Upper lobe of right lung (tissue), 1 donor: ENCODE data around the gene PGBD5. TPM values are rescaled to one million over a fixed set of nuclear protein-coding genes. Genes with fewer than 3 reads are reported as not detected.

Experiments
- ATAC-seq: fragments of 200-7000 bp; cut with Tn5 transposase; one replicate; pipeline ENCODE4 v1.9.1; 2020; ENCODE audit warnings: mild to moderate bottlenecking, moderate library complexity
- DNase-seq: peaks from one replicate; pipeline ENCODE4 v3.0.0-alpha.2; 2020
- H3K27ac ChIP-seq: fragments of 200-600 bp; one replicate; pipeline ENCODE4 v1.8.0; 2022
- H3K27me3 ChIP-seq: fragments of 200-600 bp; one replicate; pipeline ENCODE4 v1.8.0; 2022; ENCODE audit warnings: mild to moderate bottlenecking
- H3K36me3 ChIP-seq: fragments of 200-600 bp; one replicate; pipeline ENCODE4 v1.8.0; 2022
- H3K4me1 ChIP-seq: fragments of 200-600 bp; one replicate; pipeline ENCODE4 v1.8.0; 2022
- H3K4me3 ChIP-seq: fragments of 200-600 bp; one replicate; pipeline ENCODE4 v1.8.0; 2022; ENCODE audit warnings: mild to moderate bottlenecking
- H3K9me3 ChIP-seq: fragments of 200-600 bp; one replicate; pipeline ENCODE4 v1.8.0; 2022
- intact Hi-C: fragments of 100-400 bp; cut with DNase I; formaldehyde crosslinking; loops from one replicate; pipeline ENCODE4 v1.11.0; 2022
- total RNA-seq: library from RNA; stranded (reverse); fragmentation: NEBNext Ultra II Directional; extraction: Animal tissue kit (Norgen Biotek cat#: 25700); gene quantifications from one replicate; pipeline ENCODE4 v1.2.1, GENCODE V29; 2021
- TF ChIP-seq, protein P1 (sequence below): fragments of 200-600 bp; IDR thresholded peaks from one replicate; pipeline ENCODE4 v1.8.0; 2022; ENCODE audit warnings: antibody characterized with exemption
- donor health status: DM: no; HTN: yes; CAD: no; lungs with severe emphysema.

PGBD5 gene
- total RNA-seq, 1 donor from 2014 or later = 5.1 TPM

DNA sequence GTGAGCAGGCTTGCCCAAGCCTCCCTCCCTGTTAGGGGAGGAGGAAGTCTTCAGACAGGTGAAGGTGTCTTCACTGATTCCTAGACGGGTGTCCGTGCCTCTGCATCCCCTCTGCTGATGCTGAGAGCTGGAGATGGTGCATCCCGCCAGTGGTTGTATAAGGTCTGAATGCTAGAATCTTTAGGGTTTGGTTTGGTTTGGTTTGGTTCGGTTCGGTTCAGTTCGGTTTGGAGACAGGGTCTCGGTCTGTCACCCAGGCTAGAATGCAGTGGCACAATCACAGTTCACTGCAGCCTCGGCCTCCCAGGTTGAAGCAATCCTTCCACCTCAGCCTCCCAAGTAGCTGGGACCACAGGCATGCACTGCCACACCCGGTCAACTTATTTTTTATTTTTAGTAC, 153.6 kb downstream of the PGBD5 start:
- ATAC-seq (no peak), DNase-seq (no peak)
- no peaks in the 10 kb centered on the region for H3K9me3 ChIP-seq
- H3K4me3 ChIP-seq = no peak overlapping the region
- TF ChIP-seq, protein P1, sequence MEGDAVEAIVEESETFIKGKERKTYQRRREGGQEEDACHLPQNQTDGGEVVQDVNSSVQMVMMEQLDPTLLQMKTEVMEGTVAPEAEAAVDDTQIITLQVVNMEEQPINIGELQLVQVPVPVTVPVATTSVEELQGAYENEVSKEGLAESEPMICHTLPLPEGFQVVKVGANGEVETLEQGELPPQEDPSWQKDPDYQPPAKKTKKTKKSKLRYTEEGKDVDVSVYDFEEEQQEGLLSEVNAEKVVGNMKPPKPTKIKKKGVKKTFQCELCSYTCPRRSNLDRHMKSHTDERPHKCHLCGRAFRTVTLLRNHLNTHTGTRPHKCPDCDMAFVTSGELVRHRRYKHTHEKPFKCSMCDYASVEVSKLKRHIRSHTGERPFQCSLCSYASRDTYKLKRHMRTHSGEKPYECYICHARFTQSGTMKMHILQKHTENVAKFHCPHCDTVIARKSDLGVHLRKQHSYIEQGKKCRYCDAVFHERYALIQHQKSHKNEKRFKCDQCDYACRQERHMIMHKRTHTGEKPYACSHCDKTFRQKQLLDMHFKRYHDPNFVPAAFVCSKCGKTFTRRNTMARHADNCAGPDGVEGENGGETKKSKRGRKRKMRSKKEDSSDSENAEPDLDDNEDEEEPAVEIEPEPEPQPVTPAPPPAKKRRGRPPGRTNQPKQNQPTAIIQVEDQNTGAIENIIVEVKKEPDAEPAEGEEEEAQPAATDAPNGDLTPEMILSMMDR = no peak
- peaks cover 36% of the 10 kb centered on the region for H3K36me3 ChIP-seq
- H3K27me3 ChIP-seq = no peaks in the 10 kb centered on the region
- H3K27ac ChIP-seq = no peak overlapping the region
- intact Hi-C loops = no loop called here
- H3K4me1 ChIP-seq = peaks cover 26% of the 10 kb centered on the region

DNA sequence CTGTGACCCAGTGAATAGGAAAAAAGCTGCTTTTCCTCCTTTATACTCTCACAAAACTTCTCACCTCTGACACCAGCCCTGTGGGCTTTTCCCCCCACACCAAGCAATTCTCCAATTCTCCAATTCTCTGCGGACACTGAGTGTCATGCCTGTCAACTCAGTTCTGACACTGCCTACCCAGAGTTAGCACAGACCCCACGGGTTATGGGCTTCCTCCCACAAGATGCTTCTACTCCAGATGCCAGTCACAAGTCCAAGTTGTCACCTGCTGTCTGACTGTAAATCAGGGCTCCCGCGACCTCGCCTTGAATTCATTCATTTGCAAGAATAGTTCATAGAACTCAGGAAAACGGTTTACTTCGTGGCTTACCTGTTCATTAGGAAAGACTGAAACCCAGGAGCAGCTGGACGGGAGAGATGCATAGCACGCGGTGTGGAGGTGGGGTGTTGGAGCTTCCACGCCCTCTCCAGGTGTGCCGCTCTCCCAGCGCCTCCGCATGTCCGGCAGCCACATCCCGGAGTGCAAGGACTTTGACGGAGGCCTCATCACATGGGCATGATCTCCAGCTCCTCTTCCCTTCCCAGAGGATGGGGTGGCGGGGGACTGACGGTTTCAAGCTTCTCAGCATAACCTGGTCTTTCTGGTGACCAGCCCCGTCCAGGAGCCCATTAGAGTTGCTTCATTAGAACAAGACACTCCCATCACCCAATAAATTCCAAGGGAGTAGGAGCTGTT, 154.7 kb downstream of the PGBD5 start:
- intact Hi-C loops = no loop called here
- TF ChIP-seq, protein P1 = no peak
- peaks cover 25% of the 10 kb centered on the region for H3K36me3 ChIP-seq
- no peak for ATAC-seq
- peak; percentile 38 for DNase-seq
- no peak overlapping the region for H3K4me3 ChIP-seq
- no peaks in the 10 kb centered on the region for H3K9me3 ChIP-seq
- H3K27ac ChIP-seq = peak overlapping the region; percentile 11
- H3K27me3 ChIP-seq = no peaks in the 10 kb centered on the region
- peaks cover 26% of the 10 kb centered on the region for H3K4me1 ChIP-seq

DNA sequence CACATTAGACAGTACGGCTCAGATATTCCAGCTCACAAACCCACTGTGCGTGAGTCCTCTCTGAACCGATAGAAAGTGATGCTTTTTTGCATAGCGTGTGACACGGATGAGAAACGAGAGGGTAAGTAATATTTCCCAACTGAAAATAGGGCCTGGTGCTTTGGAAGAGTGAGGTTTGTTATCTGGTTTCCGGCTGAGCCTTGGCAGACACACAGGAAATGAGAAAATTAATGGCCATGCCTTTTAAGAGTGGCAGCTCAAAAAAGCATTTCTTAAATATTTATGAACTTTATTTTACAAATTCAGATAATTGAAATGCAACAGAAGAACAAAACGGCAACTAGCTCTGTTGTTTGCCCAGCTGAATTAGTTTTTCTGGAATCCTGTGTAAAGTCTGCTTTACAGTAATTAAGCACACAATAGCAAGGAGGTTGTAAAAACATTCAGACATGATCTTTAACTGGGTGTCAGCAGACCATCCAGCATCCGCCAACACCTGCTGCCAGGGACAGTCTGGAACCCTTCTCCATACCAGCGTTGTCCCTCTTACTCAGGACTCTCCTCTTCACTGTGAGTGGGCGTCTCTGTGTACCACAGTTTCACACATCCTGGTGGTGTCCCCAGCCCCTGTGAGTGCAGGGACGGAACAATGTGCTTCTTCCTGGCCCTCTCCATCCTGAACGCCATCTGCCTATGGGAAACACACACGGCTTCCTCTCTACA, 155.4 kb downstream of the PGBD5 start:
- Histone ChIP-seq H3K27ac (peak overlapping the region; percentile 11), H3K4me1 (peaks cover 26% of the 10 kb centered on the region), H3K9me3 (no peaks in the 10 kb centered on the region), H3K36me3 (peaks cover 20% of the 10 kb centered on the region), H3K27me3 (no peaks in the 10 kb centered on the region), H3K4me3 (no peak overlapping the region)
- intact Hi-C loops = no loop called here
- ATAC-seq (peak; percentile 19), DNase-seq (no peak)
- TF ChIP-seq, protein P1 = no peak

DNA sequence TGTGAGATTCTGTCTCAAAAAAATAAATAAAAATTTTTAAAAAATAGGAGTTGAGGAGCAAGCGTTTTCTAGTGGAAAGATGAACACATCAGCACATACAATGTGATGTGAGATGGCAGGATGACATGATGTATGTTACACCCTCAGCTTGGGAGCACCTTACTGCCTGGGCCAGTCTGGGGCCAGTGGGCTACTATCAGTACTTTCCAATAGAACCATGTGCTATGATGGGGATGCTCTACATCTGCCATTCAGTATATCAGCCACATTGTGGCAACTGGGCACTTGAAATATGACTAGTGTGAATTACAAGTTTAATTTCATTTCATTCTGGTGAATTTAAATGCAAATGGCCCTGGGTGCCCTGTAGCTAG, 156.0 kb downstream of the PGBD5 start:
- H3K27me3 ChIP-seq = no peaks in the 10 kb centered on the region
- intact Hi-C loops = no loop called here
- H3K27ac ChIP-seq = peak overlapping the region; percentile 11
- TF ChIP-seq, protein P1 = no peak
- DNase-seq = no peak
- no peaks in the 10 kb centered on the region for H3K9me3 ChIP-seq
- no peak for ATAC-seq
- H3K4me3 ChIP-seq = no peak overlapping the region
- peaks cover 20% of the 10 kb centered on the region for H3K36me3 ChIP-seq
- peaks cover 26% of the 10 kb centered on the region for H3K4me1 ChIP-seq

DNA sequence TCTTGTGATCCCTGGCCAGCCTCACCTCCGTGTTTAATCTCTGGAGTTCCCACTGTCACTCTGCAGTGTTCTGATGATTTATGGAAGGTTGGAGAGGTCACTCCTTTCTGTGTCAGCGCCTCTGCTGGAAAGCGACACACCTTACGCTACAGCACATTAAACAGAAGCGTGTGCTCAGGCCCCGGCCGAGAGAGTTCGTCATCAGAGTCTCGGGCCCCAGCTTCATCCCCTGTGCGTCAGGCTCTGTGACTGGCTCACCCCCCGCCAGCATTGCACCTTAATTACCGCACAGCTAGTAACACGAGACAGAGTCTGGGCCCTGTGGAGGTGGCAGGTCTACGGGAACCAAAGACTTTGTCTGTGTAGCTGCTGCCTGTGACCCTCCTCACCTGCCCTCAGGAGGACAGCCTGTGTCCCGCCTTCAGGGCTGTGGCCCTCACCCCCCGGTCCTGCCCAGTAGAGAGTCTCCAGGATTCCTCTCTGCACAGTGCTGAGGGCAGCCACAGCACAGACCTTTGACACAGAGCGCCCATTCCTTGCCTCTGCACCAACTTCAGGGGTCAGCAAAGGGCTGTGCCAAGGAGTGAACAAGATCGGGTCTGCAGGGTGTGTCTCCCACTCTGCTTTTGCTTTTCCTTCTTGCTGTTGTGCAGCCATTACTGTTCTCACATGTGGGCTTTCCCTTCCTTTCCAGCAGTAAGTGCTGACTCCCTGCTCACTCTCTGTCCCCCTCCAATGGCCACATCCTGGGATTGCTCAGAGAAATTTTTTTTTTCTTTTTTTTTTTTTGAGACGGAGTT, 157.6 kb downstream of the PGBD5 start:
- H3K4me3 ChIP-seq = no peak overlapping the region
- no peaks in the 10 kb centered on the region for H3K27me3 ChIP-seq
- H3K36me3 ChIP-seq = peaks cover 22% of the 10 kb centered on the region
- TF ChIP-seq, protein P1 = peak; percentile 50
- ATAC-seq (peak; percentile 79), DNase-seq (peak; percentile 49)
- H3K9me3 ChIP-seq = no peaks in the 10 kb centered on the region
- H3K27ac ChIP-seq = no peak overlapping the region
- peaks cover 26% of the 10 kb centered on the region for H3K4me1 ChIP-seq
- intact Hi-C loops = no loop called here
